CD14-positive monocyte (primary cell): ENCODE measurements around the gene DTX2. TPM values are rescaled to one million over a fixed set of nuclear protein-coding genes. Genes with fewer than 3 reads are reported as not detected.
"Not testable (repeated sequence)": the region's sequence is repeated elsewhere in the genome, so short reads cannot be mapped to it uniquely, and the experiment has no call there.

Source experiments
- DNase-seq, 3 donors: peaks; one replicate each; pipeline ENCODE4 v3.0.0-alpha.2; 2011 to 2022
- H2AFZ ChIP-seq: 2 replicates; pipeline ENCODE4 v1.6.0; 2012; ENCODE audit warnings: mild to moderate bottlenecking, low read depth, low read length, inconsistent platforms; ENCODE audit not compliant: insufficient read depth, poor library complexity, severe bottlenecking
- H3K27ac ChIP-seq, 2 donors: 1 replicate in 1 of 2; 2 replicates in 1 of 2; pipeline ENCODE4 v1.5.1; 2012 to 2013; ENCODE audit warnings: low read length in 2 of 2, control low read depth in 1 of 2, inconsistent platforms in 1 of 2, low read depth in 1 of 2, mild to moderate bottlenecking in 1 of 2
- H3K27me3 ChIP-seq, 2 donors: one replicate each; pipeline versions ENCODE4 v1.6.0 to v1.6.1; 2011 to 2013; ENCODE audit warnings: low read length in 2 of 2; ENCODE audit not compliant: control insufficient read depth in 2 of 2, insufficient read depth in 2 of 2
- H3K36me3 ChIP-seq, 2 donors: replicated peaks in 1 of 2; 1 replicate in 1 of 2; 2 replicates in 1 of 2; pipeline versions ENCODE4 v1.5.1 to v1.6.1; 2012 to 2013; ENCODE audit warnings: low read length in 2 of 2, control low read depth in 1 of 2, inconsistent platforms in 1 of 2, mild to moderate bottlenecking in 1 of 2; ENCODE audit not compliant: insufficient read depth in 2 of 2, control insufficient read depth in 1 of 2
- H3K4me1 ChIP-seq, 2 donors: 1 replicate in 1 of 2; 2 replicates in 1 of 2; pipeline versions ENCODE4 v1.5.1 to v1.6.1; 2012 to 2013; ENCODE audit warnings: low read length in 2 of 2, control low read depth in 1 of 2, inconsistent platforms in 1 of 2, mild to moderate bottlenecking in 1 of 2, moderate library complexity in 1 of 2; ENCODE audit not compliant: insufficient read depth in 2 of 2, control insufficient read depth in 1 of 2
- H3K4me2 ChIP-seq: replicated peaks from 2 replicates; pipeline ENCODE3; 2012; ENCODE audit warnings: low read length, moderate library complexity, mild to moderate bottlenecking; ENCODE audit not compliant: poor library complexity, severe bottlenecking; ENCODE audit errors: extremely low read depth
- H3K4me3 ChIP-seq, 3 experiments: fragments of 200-600 bp in 1 of 3; sonication (generic) in 1 of 3; replicated peaks in 1 of 3; 1 replicate in 2 of 3; 2 replicates in 1 of 3; pipeline ENCODE4 v1.5.1; 2011 to 2013; ENCODE audit warnings: low read length in 3 of 3, mild to moderate bottlenecking in 3 of 3, control low read depth in 2 of 3, low read depth in 2 of 3, inconsistent platforms in 1 of 3, moderate library complexity in 1 of 3
- H3K79me2 ChIP-seq: 2 replicates; pipeline ENCODE4 v1.6.0; 2012; ENCODE audit warnings: mild to moderate bottlenecking, control low read depth, inconsistent platforms, low read length, moderate library complexity; ENCODE audit not compliant: insufficient read depth
- H3K9ac ChIP-seq: 2 replicates; pipeline ENCODE4 v1.6.0; 2017; ENCODE audit warnings: low read length, mild to moderate bottlenecking; ENCODE audit not compliant: insufficient read depth, poor library complexity, severe bottlenecking
- H3K9me3 ChIP-seq, 2 donors: replicated peaks in 1 of 2; 1 replicate in 1 of 2; 2 replicates in 1 of 2; pipeline versions ENCODE4 v1.5.1 to v1.6.1; 2012 to 2013; ENCODE audit warnings: low read length in 2 of 2, control low read depth in 1 of 2; ENCODE audit not compliant: control insufficient read depth in 1 of 2, insufficient read depth in 1 of 2
- H4K20me1 ChIP-seq: 2 replicates; pipeline ENCODE4 v1.6.0; 2012; ENCODE audit warnings: mild to moderate bottlenecking, low read length, control low read depth, moderate library complexity; ENCODE audit not compliant: insufficient read depth
- H3K27ac Mint-ChIP-seq, 7 donors: one replicate each; pipeline ENCODE4 v1.8.0; 2020; ENCODE audit warnings: mild to moderate bottlenecking in 7 of 7, mixed read lengths in 7 of 7, moderate library complexity in 6 of 7, inconsistent platforms in 2 of 7
- H3K27me3 Mint-ChIP-seq, 3 donors: one replicate each; pipeline ENCODE4 v1.8.0; 2021 to 2022; ENCODE audit warnings: low read depth in 3 of 3, mild to moderate bottlenecking in 3 of 3, mixed read lengths in 3 of 3, moderate library complexity in 3 of 3, inconsistent platforms in 1 of 3
- H3K36me3 Mint-ChIP-seq, 2 donors: one replicate each; pipeline ENCODE4 v1.8.0; 2020; ENCODE audit warnings: mixed read lengths in 2 of 2, inconsistent platforms in 1 of 2, mild to moderate bottlenecking in 1 of 2
- H3K4me1 Mint-ChIP-seq: one replicate; pipeline ENCODE4 v1.8.0; 2020; ENCODE audit warnings: mild to moderate bottlenecking, mixed read lengths
- H3K4me3 Mint-ChIP-seq, 2 donors: one replicate each; pipeline ENCODE4 v1.8.0; 2020; ENCODE audit warnings: mild to moderate bottlenecking in 2 of 2, mixed read lengths in 2 of 2, moderate library complexity in 1 of 2
- H3K9me3 Mint-ChIP-seq, 7 donors: one replicate each; pipeline ENCODE4 v1.8.0; 2020 to 2022; ENCODE audit warnings: mixed read lengths in 7 of 7, mild to moderate bottlenecking in 6 of 7, moderate library complexity in 6 of 7, inconsistent platforms in 2 of 7
- WGBS: methylation state at CpG from one replicate; pipeline ENCODE4 v1.1.5; 2013; ENCODE audit warnings: missing lambda C conversion rate; ENCODE audit not compliant: insufficient coverage; 5-methylcytosine and 5-hydroxymethylcytosine counted together
- intact Hi-C, 2 donors: fragments of 100-400 bp; cut with micrococcal nuclease; formaldehyde crosslinking; loops; one replicate each; pipeline versions ENCODE4 v1.15.0 to v1.15.1; 2023
- polyA plus RNA-seq, 3 donors: library from polyadenylated mRNA; depleted of rRNA in 1 of 3; unstranded in 2 of 3; stranded (reverse) in 1 of 3; fragments of 300-500 nt in 2 of 3; fragments of >200 nt in 1 of 3; fragmentation: Illumina TruSeq in 2 of 3; gene quantifications; 1 replicate in 2 of 3; 2 replicates in 1 of 3; pipeline ENCODE4 v1.2.3, GENCODE V29; 2012 to 2021
- TF ChIP-seq, protein P1 (sequence below): fragments of 200-600 bp; IDR thresholded peaks from one replicate; pipeline ENCODE4 v1.8.0; 2022; ENCODE audit warnings: antibody characterized with exemption, mild to moderate bottlenecking

DTX2 gene
- polyA plus RNA-seq, 3 donors, result 11.3 to 35.2 (median 20.2) TPM

DNA sequence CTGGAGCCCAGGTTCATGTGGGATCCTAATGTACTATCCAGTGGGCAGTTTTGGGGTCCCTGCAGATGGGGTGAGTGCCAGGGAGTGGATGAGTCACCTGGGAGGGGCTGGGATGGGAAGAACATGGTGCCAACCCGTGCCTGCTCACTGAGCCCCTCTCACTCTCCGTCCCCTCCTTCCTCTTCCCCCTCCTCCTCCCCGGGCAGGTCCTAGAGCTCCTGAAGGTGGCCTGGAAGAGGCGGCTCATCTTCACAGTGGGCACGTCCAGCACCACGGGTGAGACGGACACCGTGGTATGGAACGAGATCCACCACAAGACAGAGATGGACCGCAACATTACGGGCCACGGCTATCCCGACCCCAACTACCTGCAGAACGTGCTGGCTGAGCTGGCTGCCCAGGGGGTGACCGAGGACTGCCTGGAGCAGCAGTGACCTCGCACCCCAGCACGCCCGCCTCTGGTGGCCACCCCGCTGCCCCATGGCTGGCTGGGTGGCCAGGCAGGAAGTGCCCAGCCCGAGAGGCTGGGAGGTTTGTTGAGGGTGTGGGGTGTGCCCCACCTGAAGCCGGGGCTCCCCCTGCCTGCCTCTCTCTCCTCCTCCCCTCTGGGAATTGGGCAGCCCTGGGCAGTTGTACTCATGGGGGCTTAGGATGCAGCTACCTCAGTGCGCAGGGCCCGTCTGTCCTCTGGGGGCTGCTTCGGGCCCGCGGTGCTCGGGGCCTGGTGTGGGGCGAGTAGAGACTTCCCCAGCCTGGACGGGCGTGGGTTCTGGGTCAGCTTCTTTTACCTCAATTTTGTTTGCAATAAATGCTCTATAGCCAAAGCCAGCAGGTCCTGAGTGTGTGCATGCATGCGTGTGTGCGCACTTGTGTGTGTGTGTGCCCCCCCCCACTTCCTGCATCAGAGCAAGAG is 43.9 kb downstream of the DTX2 start:
- Histone ChIP-seq H3K9me3 (no peaks in the 10 kb centered on the region), H4K20me1 (no peaks in the 10 kb centered on the region), H2AFZ (no peak overlapping the region), H3K27me3 (no peaks in the 10 kb centered on the region), H3K27ac (no peak overlapping the region), H3K4me1 (peaks cover 7 to 9% of the 10 kb centered on the region in 2 donors), H3K9ac (no peak overlapping the region), H3K36me3 (peaks cover 24 to 33% of the 10 kb centered on the region in 2 donors), H3K4me2 (no peak overlapping the region), H3K4me3 (no peak overlapping the region), H3K79me2 (no peaks in the 10 kb centered on the region)
- peaks cover 0 to 6% (median 0%) of the 10 kb centered on the region in 7 donors for H3K9me3 Mint-ChIP-seq
- H3K4me3 Mint-ChIP-seq, result no peak overlapping the region
- TF ChIP-seq, protein P1, sequence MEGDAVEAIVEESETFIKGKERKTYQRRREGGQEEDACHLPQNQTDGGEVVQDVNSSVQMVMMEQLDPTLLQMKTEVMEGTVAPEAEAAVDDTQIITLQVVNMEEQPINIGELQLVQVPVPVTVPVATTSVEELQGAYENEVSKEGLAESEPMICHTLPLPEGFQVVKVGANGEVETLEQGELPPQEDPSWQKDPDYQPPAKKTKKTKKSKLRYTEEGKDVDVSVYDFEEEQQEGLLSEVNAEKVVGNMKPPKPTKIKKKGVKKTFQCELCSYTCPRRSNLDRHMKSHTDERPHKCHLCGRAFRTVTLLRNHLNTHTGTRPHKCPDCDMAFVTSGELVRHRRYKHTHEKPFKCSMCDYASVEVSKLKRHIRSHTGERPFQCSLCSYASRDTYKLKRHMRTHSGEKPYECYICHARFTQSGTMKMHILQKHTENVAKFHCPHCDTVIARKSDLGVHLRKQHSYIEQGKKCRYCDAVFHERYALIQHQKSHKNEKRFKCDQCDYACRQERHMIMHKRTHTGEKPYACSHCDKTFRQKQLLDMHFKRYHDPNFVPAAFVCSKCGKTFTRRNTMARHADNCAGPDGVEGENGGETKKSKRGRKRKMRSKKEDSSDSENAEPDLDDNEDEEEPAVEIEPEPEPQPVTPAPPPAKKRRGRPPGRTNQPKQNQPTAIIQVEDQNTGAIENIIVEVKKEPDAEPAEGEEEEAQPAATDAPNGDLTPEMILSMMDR, result no peak
- intact Hi-C loops, result loop anchor here in 1 of 2 donors (10.0 kb wide), 1 partner anchor 331 kb away; no protein-coding TSS in a partner anchor
- H3K27me3 Mint-ChIP-seq, result peaks cover 0 to 4% (median 2%) of the 10 kb centered on the region in 3 donors
- H3K27ac Mint-ChIP-seq, result peak overlapping the region in 4 of 7 donors; percentile 7 to 87 (median 50)
- WGBS, result 97% methylated on average over 22 of the region's 32 CpGs
- H3K36me3 Mint-ChIP-seq, result peaks cover 31 to 47% of the 10 kb centered on the region in 2 donors
- DNase-seq, result no peak
- peaks cover 2% of the 10 kb centered on the region for H3K4me1 Mint-ChIP-seq

DNA sequence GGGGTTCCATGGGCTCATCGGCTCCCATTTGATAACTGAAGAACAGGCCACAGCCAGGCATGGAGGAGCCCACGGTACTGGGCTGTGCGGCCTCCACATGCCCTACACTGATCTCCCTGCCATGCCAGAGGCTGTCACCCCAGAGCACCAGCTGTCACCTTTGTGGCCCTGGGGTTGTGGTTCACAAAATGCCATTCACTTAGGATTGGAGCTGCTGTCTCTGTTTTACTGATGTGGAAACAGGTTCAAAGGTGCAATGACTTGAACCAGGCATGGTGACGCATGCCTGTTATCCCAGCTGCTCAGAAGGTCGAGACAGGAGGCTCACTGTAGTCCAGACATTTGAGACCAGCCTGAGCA is 44.6 kb downstream of the DTX2 start:
- Histone ChIP-seq H3K79me2 (no peaks in the 10 kb centered on the region), H2AFZ (no peak overlapping the region), H3K4me3 (no peak overlapping the region), H4K20me1 (no peaks in the 10 kb centered on the region), H3K27me3 (no peaks in the 10 kb centered on the region), H3K9me3 (no peaks in the 10 kb centered on the region), H3K4me1 (peaks cover 7 to 9% of the 10 kb centered on the region in 2 donors), H3K36me3 (peaks cover 24 to 27% of the 10 kb centered on the region in 2 donors), H3K9ac (no peak overlapping the region), H3K4me2 (no peak overlapping the region), H3K27ac (no peak overlapping the region)
- H3K4me1 Mint-ChIP-seq, result peaks cover 2% of the 10 kb centered on the region
- peaks cover 28 to 44% of the 10 kb centered on the region in 2 donors for H3K36me3 Mint-ChIP-seq
- WGBS, result 84% methylated on average over 4 of the region's 5 CpGs
- H3K27me3 Mint-ChIP-seq, result peaks cover 0 to 4% (median 2%) of the 10 kb centered on the region in 3 donors
- intact Hi-C loops, result loop anchor here in 1 of 2 donors (10.0 kb wide), 1 partner anchor 331 kb away; no protein-coding TSS in a partner anchor
- DNase-seq, result no peak
- no peak overlapping the region for H3K4me3 Mint-ChIP-seq
- peaks cover 0 to 6% (median 0%) of the 10 kb centered on the region in 7 donors for H3K9me3 Mint-ChIP-seq
- TF ChIP-seq, protein P1, result no peak
- H3K27ac Mint-ChIP-seq, result peak overlapping the region in 4 of 7 donors; percentile 37 to 92 (median 79)

DNA sequence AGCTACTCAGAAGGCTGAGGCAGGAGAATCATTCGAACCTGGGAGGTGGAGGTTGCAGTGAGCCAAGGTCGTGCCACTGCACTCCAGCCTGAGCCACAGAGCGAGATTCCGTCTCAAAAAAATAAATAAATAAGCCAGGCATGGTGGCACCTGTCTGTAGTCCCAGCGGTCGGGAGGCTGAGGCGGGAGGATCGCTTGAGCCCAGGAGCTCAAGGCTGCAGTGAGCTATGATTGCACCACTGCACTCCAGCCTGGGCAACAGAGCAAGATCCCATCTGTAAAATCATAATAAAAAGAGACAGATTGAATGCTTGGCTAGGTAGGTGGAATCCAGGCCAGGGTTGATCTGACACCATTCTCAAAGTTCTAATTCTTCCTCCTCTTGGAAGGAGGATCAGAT is 45.1 kb downstream of the DTX2 start:
- DNase-seq, H3K9me3 Mint-ChIP-seq, H4K20me1 ChIP-seq, H3K79me2 ChIP-seq, H3K4me1 ChIP-seq, H3K4me3 ChIP-seq, H3K4me1 Mint-ChIP-seq, H3K4me2 ChIP-seq, H3K27me3 ChIP-seq, H3K9ac ChIP-seq, H3K4me3 Mint-ChIP-seq, H3K9me3 ChIP-seq, H3K27me3 Mint-ChIP-seq, H2AFZ ChIP-seq: not testable (repeated sequence)
- Histone ChIP-seq H3K27ac (peak overlapping the region; percentile 38 to 74), H3K36me3 (peaks cover 24 to 26% of the 10 kb centered on the region in 2 donors)
- Mint-ChIP-seq H3K27ac (peak overlapping the region; percentile 65 to 92 (median 87)), H3K36me3 (peaks cover 25 to 38% of the 10 kb centered on the region in 2 donors)
- intact Hi-C loops, result loop anchor here in 1 of 2 donors (10.0 kb wide), 1 partner anchor 332 kb away; no protein-coding TSS in a partner anchor
- 97% methylated on average over 4 of the region's 8 CpGs for WGBS
